Measurements from ENCODE around the gene FBLN1.

- no peak for TF ChIP-seq ZNF530 (tag by site-specific recombination; IDR thresholded peaks at IDR 0.05; ENCODE audit: low read depth)
- no peak for TF ChIP-seq ZNF791 (tag by site-specific recombination; IDR thresholded peaks at IDR 0.05)
- no peak for TF ChIP-seq ZNF10 (tag by site-specific recombination; IDR thresholded peaks at IDR 0.05)
- TF ChIP-seq CTCF (tag by site-specific recombination; IDR thresholded peaks at IDR 0.05): no peak
- no peak for TF ChIP-seq SP2 (tag by site-specific recombination; IDR thresholded peaks at IDR 0.05)
- TF ChIP-seq KLF7 (tag by site-specific recombination; IDR thresholded peaks at IDR 0.05; ENCODE audit: borderline replicate concordance): no peak
- no peak for TF ChIP-seq TRIM28 (IDR thresholded peaks at IDR 0.05; ENCODE audit: borderline replicate concordance, low read length)
- no peak for TF ChIP-seq ZBTB48 (tag by site-specific recombination; IDR thresholded peaks at IDR 0.05)
- TF ChIP-seq ZBTB44 (tag by site-specific recombination; IDR thresholded peaks at IDR 0.05): no peak
- no peak for TF ChIP-seq ZNF473 (tag by site-specific recombination; IDR thresholded peaks at IDR 0.05)
- no peak for TF ChIP-seq ZNF394 (tag by site-specific recombination; IDR thresholded peaks at IDR 0.05; ENCODE audit: borderline replicate concordance)
These were observed 15.9 kb downstream of the FBLN1 start for GRCh38 chr22:45518580-45518991.

Data from HEK293 (cell line).